NB4 (cell line): Measurements from ENCODE around the gene MRPL28.

Source experiments
- CTCF ChIP-seq: IDR thresholded peaks from one replicate; pipeline ENCODE4 v1.5.1; 2012; ENCODE audit warnings: low read depth, low read length
- MYC ChIP-seq: IDR thresholded peaks from 2 replicates; pipeline ENCODE4 v1.6.1; 2011; ENCODE audit warnings: low read depth, low read length
- POLR2A ChIP-seq: IDR thresholded peaks from 2 replicates; pipeline ENCODE4 v1.6.1; 2011; ENCODE audit warnings: mild to moderate bottlenecking; ENCODE audit not compliant: insufficient read length; ENCODE audit errors: extremely low read depth

GRCh38 chr16:342455-343213 lies 27.7 kb downstream of the MRPL28 start:
- TF ChIP-seq CTCF (no peak), MYC (peak; percentile 22; the same call in 1 of the 2 replicates), POLR2A (no peak)
